Measurements from ENCODE around the gene AKR7A3.

- TF ChIP-seq CTCF (IDR thresholded peaks at IDR 0.05) (no peak), POLR2AphosphoS5 (IDR thresholded peaks at IDR 0.05) (no peak)
Measured at GRCh38 chr1:19310061-19310460, 21.5 kb upstream of the AKR7A3 start.
